Measurements from ENCODE around the gene GSTP1. TPM values are rescaled to one million over a fixed set of nuclear protein-coding genes. Genes with fewer than 3 reads are reported as not detected.
A peak's percentile ranks its signal among the peaks of the same experiment; 100 is the strongest.
"Not testable (repeated sequence)": the region's sequence is repeated elsewhere in the genome, so short reads cannot be mapped to it uniquely, and the experiment has no call there.

Gene GSTP1
- total RNA-seq, 1 donor from 2014 or later, result 751 TPM

DNA sequence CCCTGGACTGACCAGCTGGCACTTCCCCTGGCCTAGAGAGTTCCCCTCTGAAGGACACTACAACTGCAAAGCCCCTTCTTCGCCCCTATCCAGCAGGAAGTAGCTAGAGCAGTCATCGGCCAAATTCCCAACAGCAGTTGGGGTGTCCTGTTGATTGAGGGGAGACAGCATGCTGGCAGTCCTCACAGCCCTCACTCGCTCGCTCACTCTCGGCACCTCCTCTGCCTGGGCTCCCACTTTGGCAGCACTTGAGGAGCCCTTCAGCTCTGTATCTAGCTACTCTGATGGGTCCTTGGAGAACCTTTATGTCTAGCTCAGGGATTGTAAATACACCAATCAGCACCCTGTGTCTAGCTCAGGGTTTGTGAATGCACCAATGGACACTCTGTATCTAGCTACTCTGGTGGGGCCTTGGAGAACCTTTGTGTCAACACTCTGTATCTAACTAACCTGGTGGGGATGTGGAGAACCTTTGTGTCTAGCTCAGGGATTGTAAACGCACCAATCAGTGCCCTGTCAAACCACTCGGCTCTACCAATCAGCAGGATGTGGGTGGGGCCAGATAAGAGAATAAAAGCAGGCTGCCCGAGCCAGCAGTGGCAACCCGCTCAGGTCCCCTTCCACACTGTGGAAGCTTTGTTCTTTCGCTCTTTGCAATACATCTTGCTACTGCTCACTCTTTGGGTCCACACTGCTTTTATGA is 42.7 kb downstream of the GSTP1 start:
- H3K27ac ChIP-seq; H3K9me3 ChIP-seq; H3K27me3 ChIP-seq; H3K4me3 ChIP-seq; DNase-seq; ATAC-seq; intact Hi-C loops (cut with DNase I); H3K4me1 ChIP-seq; H3K36me3 ChIP-seq: not testable (repeated sequence)

DNA sequence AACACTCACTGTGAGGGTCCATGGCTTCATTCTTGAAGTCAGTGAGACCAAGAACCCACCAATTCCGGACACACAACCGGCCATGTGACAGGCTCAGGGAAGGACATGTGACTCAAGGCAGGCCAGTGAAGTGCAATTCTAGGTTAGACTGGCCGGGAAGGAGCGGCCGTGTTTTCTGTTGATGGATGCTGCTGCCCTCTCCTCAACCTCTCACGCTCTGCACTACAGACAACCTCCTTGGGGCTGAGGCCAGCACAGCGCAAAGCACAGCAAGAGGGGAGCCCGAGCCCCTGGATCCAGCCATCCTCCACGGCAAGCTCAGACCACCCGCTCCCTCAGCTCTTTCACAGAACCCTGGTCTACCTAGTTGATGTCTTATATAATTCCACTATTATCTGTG is 43.4 kb downstream of the GSTP1 start:
- Histone ChIP-seq H3K4me1 (peaks cover 6% of the 10 kb centered on the region), H3K36me3 (no peaks in the 10 kb centered on the region), H3K9me3 (no peaks in the 10 kb centered on the region), H3K27ac (no peak overlapping the region), H3K27me3 (no peaks in the 10 kb centered on the region), H3K4me3 (no peak overlapping the region)
- TF ChIP-seq, protein P1, sequence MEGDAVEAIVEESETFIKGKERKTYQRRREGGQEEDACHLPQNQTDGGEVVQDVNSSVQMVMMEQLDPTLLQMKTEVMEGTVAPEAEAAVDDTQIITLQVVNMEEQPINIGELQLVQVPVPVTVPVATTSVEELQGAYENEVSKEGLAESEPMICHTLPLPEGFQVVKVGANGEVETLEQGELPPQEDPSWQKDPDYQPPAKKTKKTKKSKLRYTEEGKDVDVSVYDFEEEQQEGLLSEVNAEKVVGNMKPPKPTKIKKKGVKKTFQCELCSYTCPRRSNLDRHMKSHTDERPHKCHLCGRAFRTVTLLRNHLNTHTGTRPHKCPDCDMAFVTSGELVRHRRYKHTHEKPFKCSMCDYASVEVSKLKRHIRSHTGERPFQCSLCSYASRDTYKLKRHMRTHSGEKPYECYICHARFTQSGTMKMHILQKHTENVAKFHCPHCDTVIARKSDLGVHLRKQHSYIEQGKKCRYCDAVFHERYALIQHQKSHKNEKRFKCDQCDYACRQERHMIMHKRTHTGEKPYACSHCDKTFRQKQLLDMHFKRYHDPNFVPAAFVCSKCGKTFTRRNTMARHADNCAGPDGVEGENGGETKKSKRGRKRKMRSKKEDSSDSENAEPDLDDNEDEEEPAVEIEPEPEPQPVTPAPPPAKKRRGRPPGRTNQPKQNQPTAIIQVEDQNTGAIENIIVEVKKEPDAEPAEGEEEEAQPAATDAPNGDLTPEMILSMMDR (IDR thresholded peaks at IDR 0.05), result no peak
- intact Hi-C loops (cut with DNase I), result no loop called here
- DNase-seq (no peak), ATAC-seq (no peak)

DNA sequence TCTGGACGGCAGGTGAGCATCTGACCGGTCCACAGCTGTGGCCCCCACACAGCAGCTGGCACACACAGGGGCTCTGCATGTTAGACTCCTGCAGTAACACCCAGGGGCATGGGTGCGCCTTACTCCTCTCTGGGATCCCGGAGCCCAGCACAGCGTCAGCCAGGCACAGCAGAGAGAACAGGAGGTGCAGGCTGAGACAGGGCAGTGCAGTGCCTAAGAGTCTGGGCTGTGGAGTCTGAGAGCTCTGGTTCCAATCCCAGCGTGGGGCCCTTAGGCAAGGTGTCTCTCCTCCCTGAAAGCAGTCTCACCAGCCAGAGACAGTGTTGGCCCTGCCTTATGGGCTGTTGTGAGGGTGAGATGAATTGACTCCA is 43.8 kb downstream of the GSTP1 start:
- TF ChIP-seq, protein P1 (IDR thresholded peaks at IDR 0.05), result no peak
- H3K36me3 ChIP-seq, result no peaks in the 10 kb centered on the region
- H3K4me3 ChIP-seq, result no peak overlapping the region
- no peak overlapping the region for H3K27ac ChIP-seq
- intact Hi-C loops (cut with DNase I), result no loop called here
- H3K9me3 ChIP-seq, result no peaks in the 10 kb centered on the region
- no peaks in the 10 kb centered on the region for H3K27me3 ChIP-seq
- DNase-seq (peak; percentile 41), ATAC-seq (no peak)
- peaks cover 6% of the 10 kb centered on the region for H3K4me1 ChIP-seq

DNA sequence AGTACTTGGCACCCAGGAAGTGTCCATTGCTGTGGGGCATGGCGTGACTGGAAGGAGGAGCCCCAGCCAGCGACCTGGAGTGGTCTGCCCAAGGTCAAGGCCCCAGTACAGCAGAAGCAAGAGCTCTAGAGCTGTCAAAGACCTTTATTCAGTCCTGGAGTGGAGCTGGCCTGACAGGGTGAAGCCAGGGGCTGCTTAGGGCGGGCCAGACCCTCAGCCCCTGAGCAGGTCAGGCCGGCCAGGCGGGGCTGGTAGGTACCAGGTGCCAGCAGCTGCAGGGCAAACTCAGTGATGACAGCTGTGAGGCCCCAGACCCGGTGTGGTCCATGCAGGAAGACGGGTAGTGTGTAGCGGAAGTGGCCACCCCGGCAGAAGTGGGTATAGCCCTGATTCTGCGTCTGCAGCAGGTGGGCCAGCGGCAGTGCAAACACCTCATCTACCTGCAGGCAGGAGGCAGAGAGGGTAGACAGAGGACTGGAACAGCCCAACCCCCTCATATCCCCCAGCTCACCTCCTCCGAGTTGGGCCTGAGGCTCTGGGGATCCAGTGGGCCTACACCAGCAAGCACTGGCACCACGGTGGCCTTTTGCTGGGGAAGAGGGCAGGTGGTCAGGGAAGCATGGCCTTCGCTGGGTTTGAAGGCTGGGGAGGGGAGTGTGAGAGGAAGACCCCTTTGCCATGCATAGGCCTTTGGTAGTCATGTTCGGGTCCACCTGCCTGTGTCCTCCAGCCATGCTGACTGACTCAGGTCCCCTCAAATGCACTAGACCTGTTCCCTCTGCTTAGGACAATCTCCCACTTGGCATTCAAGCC is 44.4 kb downstream of the GSTP1 start:
- no peak for ATAC-seq
- no peak overlapping the region for H3K27ac ChIP-seq
- no peaks in the 10 kb centered on the region for H3K27me3 ChIP-seq
- H3K4me3 ChIP-seq, result no peak overlapping the region
- no peaks in the 10 kb centered on the region for H3K36me3 ChIP-seq
- H3K4me1 ChIP-seq, result peaks cover 6% of the 10 kb centered on the region
- H3K9me3 ChIP-seq, result no peaks in the 10 kb centered on the region
- intact Hi-C loops (cut with DNase I), result no loop called here
- DNase-seq, result peak; percentile 59
- TF ChIP-seq, protein P1 (IDR thresholded peaks at IDR 0.05), result no peak

DNA sequence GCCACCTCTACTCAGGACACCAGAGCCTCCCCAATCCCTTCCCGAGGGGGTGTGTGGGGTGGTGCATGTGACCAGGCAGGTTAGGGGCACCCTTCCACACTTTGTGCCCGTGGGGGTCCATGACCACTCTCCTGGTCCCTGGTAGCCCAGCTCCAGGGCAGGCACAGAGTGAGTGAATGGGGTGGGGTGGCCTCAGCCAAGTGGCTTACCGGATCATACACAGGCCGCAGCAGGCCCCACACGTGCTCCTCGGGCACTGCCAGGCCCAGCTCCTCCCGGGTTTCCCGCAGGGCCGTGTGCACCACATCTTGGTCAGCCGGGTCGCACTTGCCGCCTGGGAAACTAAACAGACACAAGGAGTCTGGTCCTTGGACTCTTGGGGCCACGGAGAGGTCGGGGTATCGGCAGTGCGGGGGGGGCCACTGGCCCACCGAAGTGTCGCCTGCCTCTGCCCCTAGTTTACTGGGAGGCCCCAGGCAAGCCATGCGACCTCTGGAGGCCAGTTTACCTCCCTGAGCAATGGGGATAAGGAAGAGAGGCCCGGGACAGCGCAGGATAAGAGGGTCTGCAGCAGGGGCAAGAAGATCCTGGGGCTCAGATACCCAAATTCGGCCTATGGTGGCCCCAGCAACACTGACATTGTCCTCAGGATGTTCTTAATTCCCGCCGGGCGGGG is 45.2 kb downstream of the GSTP1 start:
- no peaks in the 10 kb centered on the region for H3K9me3 ChIP-seq
- peak; percentile 66 for DNase-seq
- H3K4me3 ChIP-seq, result peak overlapping the region; percentile 75
- intact Hi-C loops (cut with DNase I), result no loop called here
- peaks cover 6% of the 10 kb centered on the region for H3K4me1 ChIP-seq
- no peaks in the 10 kb centered on the region for H3K27me3 ChIP-seq
- H3K36me3 ChIP-seq, result no peaks in the 10 kb centered on the region
- TF ChIP-seq, protein P1 (IDR thresholded peaks at IDR 0.05), result no peak
- ATAC-seq, result no peak
- peak overlapping the region; percentile 85 for H3K27ac ChIP-seq
